Measurements from ENCODE around the gene SPIC.

SPIC gene

GRCh38 chr12:101491329-101491728 is 16.2 kb downstream of the SPIC start:
- Histone ChIP-seq H3K9me3 (ENCODE audit: insufficient read depth, low read length) (no peaks in the 10 kb centered on the region), H3K27me3 (ENCODE audit: low read depth, low read length) (no peaks in the 10 kb centered on the region), H2AFZ (ENCODE audit: low read depth, low read length) (no peak overlapping the region), H3K4me3 (ENCODE audit: low read length) (no peak overlapping the region), H4K20me1 (ENCODE audit: insufficient read depth, low read length) (no peaks in the 10 kb centered on the region), H3K27ac (ENCODE audit: low read length) (no peak overlapping the region), H3K36me3 (replicated peaks; ENCODE audit: low read depth, low read length) (peaks cover under 1% of the 10 kb centered on the region), H3K9ac (ENCODE audit: low read length) (no peak overlapping the region), H3K4me1 (ENCODE audit: low read length) (no peaks in the 10 kb centered on the region), H3K4me2 (ENCODE audit: low read length) (no peak overlapping the region), H3K79me2 (ENCODE audit: low read length) (no peaks in the 10 kb centered on the region)
- TF ChIP-seq EZH2phosphoT487 (IDR thresholded peaks at IDR 0.05; ENCODE audit: low read depth): no peak
- TF ChIP-seq CTCF (IDR thresholded peaks at IDR 0.05; ENCODE audit: low read depth, low read length): no peak

- H4K20me1 ChIP-seq (ENCODE audit: insufficient read depth, low read length): no peaks in the 10 kb centered on the region
- H3K9me3 ChIP-seq (ENCODE audit: insufficient read depth, low read length): no peaks in the 10 kb centered on the region
- no peaks in the 10 kb centered on the region for H3K79me2 ChIP-seq (ENCODE audit: low read length)
- no peaks in the 10 kb centered on the region for H3K36me3 ChIP-seq (replicated peaks; ENCODE audit: low read depth, low read length)
- no peak overlapping the region for H3K4me3 ChIP-seq (ENCODE audit: low read length)
- H3K4me2 ChIP-seq (ENCODE audit: low read length): no peak overlapping the region
- peaks cover 11% of the 10 kb centered on the region for H3K4me1 ChIP-seq (ENCODE audit: low read length)
- H3K9ac ChIP-seq (ENCODE audit: low read length): no peak overlapping the region
- H3K27ac ChIP-seq (ENCODE audit: low read length): no peak overlapping the region
- H2AFZ ChIP-seq (ENCODE audit: low read depth, low read length): no peak overlapping the region
- H3K27me3 ChIP-seq (ENCODE audit: low read depth, low read length): no peaks in the 10 kb centered on the region
- no peak for TF ChIP-seq EZH2phosphoT487 (IDR thresholded peaks at IDR 0.05; ENCODE audit: low read depth)
- no peak for TF ChIP-seq CTCF (IDR thresholded peaks at IDR 0.05; ENCODE audit: low read depth, low read length)
Observed at GRCh38 chr12:101493556-101493955, 18.4 kb downstream of the SPIC start.

GRCh38 chr12:101498252-101498651 is 23.1 kb downstream of the SPIC start:
- H2AFZ ChIP-seq (ENCODE audit: low read depth, low read length): no peak overlapping the region
- H3K4me3 ChIP-seq (ENCODE audit: low read length): no peak overlapping the region
- no peaks in the 10 kb centered on the region for H4K20me1 ChIP-seq (ENCODE audit: insufficient read depth, low read length)
- H3K36me3 ChIP-seq (replicated peaks; ENCODE audit: low read depth, low read length): no peaks in the 10 kb centered on the region
- peaks cover 22% of the 10 kb centered on the region for H3K27me3 ChIP-seq (ENCODE audit: low read depth, low read length)
- no peaks in the 10 kb centered on the region for H3K79me2 ChIP-seq (ENCODE audit: low read length)
- TF ChIP-seq CTCF (IDR thresholded peaks at IDR 0.05; ENCODE audit: low read depth, low read length): no peak
- TF ChIP-seq EZH2phosphoT487 (IDR thresholded peaks at IDR 0.05; ENCODE audit: low read depth): no peak
- no peak overlapping the region for H3K9ac ChIP-seq (ENCODE audit: low read length)
- H3K4me1 ChIP-seq (ENCODE audit: low read length): peaks cover 12% of the 10 kb centered on the region
- H3K27ac ChIP-seq (ENCODE audit: low read length): no peak overlapping the region
- no peaks in the 10 kb centered on the region for H3K9me3 ChIP-seq (ENCODE audit: insufficient read depth, low read length)
- H3K4me2 ChIP-seq (ENCODE audit: low read length): peak overlapping the region; percentile 37; the same call in 1 of the 2 replicates

GRCh38 chr12:101501410-101501995 is 26.4 kb downstream of the SPIC start:
- Histone ChIP-seq H3K4me2 (ENCODE audit: low read length) (no peak overlapping the region), H3K4me3 (ENCODE audit: low read length) (no peak overlapping the region), H3K27ac (ENCODE audit: low read length) (no peak overlapping the region), H3K36me3 (replicated peaks; ENCODE audit: low read depth, low read length) (no peaks in the 10 kb centered on the region), H3K9me3 (ENCODE audit: insufficient read depth, low read length) (0 out of 2 replicates have a peak, but pooled peaks cover 2% of the 10 kb centered on the region), H2AFZ (ENCODE audit: low read depth, low read length) (no peak overlapping the region), H3K27me3 (ENCODE audit: low read depth, low read length) (peaks cover 29% of the 10 kb centered on the region), H3K9ac (ENCODE audit: low read length) (no peak overlapping the region), H4K20me1 (ENCODE audit: insufficient read depth, low read length) (no peaks in the 10 kb centered on the region), H3K79me2 (ENCODE audit: low read length) (no peaks in the 10 kb centered on the region), H3K4me1 (ENCODE audit: low read length) (peaks cover 12% of the 10 kb centered on the region)
- TF ChIP-seq CTCF (IDR thresholded peaks at IDR 0.05; ENCODE audit: low read depth, low read length): no peak
- TF ChIP-seq EZH2phosphoT487 (IDR thresholded peaks at IDR 0.05; ENCODE audit: low read depth): no peak

Measured in OCI-LY3 (cell line).